Activated T-helper 2 cell treated with anti-CD3 and anti-CD28 coated beads, Interferon-gamma antibody, Interleukin-2, Interleukin-4, amounts not matched to agents 10 μg/mL and 5 μg/mL and 100 μg/mL, durations not matched to agents 14 hours and 24 hours and 36 hours (primary cell): ENCODE results near the gene WDR1. TPM values are rescaled to one million over a fixed set of nuclear protein-coding genes. Genes with fewer than 3 reads are reported as not detected.

Experiments used
- DNase-seq: peaks from one replicate; pipeline ENCODE4 v3.0.0; 2021; ENCODE audit warnings: low spot score
- H3K27ac Mint-ChIP-seq: one replicate; pipeline ENCODE4 v1.8.0; 2021; ENCODE audit warnings: mixed read lengths
- H3K27me3 Mint-ChIP-seq: one replicate; pipeline ENCODE4 v1.8.0; 2021; ENCODE audit warnings: low read depth, mixed read lengths
- H3K36me3 Mint-ChIP-seq: one replicate; pipeline ENCODE4 v1.8.0; 2021; ENCODE audit warnings: low read depth, mixed read lengths
- H3K4me1 Mint-ChIP-seq: one replicate; pipeline ENCODE4 v1.8.0; 2021; ENCODE audit warnings: low read depth, mixed read lengths
- H3K4me3 Mint-ChIP-seq: one replicate; pipeline ENCODE4 v1.8.0; 2021; ENCODE audit warnings: low read depth, mild to moderate bottlenecking, moderate library complexity, mixed read lengths
- H3K9me3 Mint-ChIP-seq: one replicate; pipeline ENCODE4 v1.8.0; 2021; ENCODE audit warnings: mixed read lengths
- intact Hi-C: fragments of 100-400 bp; cut with micrococcal nuclease; formaldehyde crosslinking; loops from one replicate; pipeline ENCODE4 v1.15.1; 2023
- total RNA-seq: library from RNA; stranded (reverse); gene quantifications from 2 replicates; pipeline ENCODE4 v1.2.3, GENCODE V29; 2022

WDR1 gene
- total RNA-seq, 1 donor from 2014 or later = 387 TPM

DNA sequence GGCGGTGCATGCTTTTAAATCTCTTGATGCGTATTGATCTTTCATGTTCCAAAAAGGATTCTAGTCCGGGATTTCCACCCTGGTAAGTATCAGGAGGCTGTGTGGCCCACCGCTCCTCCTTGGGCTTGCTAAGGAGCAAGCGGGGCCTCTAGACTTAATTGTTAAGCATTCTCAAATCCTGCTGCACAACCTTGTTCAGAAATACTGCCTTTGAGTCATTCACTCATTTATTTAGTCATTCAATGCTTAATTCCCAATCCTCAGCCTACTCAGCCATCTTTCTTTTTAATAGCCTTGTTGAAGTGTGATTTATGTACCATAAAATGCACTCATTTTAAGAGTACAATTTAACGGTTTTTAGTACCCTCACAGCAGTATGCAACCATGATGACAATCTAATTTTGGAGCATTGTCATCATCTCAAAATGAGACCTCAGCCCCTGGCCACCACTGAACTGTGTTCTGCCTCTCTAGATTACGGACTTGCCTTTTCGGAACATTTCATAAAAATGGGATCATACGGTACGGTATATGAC, 79.7 kb downstream of the WDR1 start:
- Mint-ChIP-seq H3K4me3 (no peak overlapping the region), H3K27ac (no peak overlapping the region), H3K9me3 (no peaks in the 10 kb centered on the region), H3K4me1 (peaks cover 10% of the 10 kb centered on the region), H3K27me3 (peaks cover 3% of the 10 kb centered on the region), H3K36me3 (no peaks in the 10 kb centered on the region)
- no peak for DNase-seq
- intact Hi-C loops = no loop called here

DNA sequence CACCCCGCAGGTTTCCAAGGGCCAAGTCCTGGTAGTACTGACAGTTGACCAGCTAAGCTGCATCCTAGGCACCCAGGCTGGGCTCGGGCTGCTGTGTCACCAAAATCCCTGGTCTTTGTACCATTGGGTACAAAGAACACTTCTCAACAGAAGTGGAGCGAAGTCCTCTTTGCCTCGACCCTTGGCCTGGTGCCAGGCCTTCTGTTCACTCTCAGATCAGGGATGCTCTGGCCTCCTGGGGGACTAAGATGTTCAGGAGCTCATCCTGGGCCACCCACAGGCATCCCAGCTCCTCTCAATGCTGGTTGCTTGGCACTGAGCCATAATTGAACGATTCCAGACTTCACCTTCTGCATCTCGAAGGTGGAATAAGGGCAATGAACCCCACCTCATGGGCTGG, 81.5 kb downstream of the WDR1 start:
- intact Hi-C loops = no loop called here
- Mint-ChIP-seq H3K4me1 (peaks cover 10% of the 10 kb centered on the region), H3K27me3 (peaks cover 3% of the 10 kb centered on the region), H3K27ac (no peak overlapping the region), H3K9me3 (no peaks in the 10 kb centered on the region), H3K4me3 (no peak overlapping the region), H3K36me3 (no peaks in the 10 kb centered on the region)
- no peak for DNase-seq

DNA sequence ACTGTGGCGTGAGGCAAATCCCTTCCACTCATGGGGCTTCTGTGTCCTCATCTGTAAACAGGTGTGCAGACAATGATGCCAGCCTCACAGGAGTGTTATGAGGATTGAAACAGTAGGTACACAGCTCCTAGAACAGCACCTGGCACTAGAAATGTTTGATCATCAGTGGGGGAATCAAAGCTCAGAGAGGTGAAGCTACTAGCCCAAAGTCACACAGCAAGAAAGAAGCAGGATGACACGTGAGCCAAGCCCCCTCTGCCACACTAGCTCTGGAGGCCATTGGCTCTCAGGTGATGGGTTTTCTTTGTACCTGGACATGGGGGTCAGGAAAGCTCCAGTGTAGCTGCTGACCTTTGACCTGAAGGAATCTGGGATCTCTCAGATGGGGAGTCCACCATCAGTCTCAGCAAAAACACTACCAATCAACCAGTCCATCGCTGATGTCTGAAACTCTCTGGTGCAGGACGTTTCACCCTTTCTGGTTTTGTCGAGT, 81.9 kb downstream of the WDR1 start:
- no peak for DNase-seq
- no peak overlapping the region for H3K4me3 Mint-ChIP-seq
- intact Hi-C loops = no loop called here
- H3K9me3 Mint-ChIP-seq = no peaks in the 10 kb centered on the region
- H3K4me1 Mint-ChIP-seq = peaks cover 10% of the 10 kb centered on the region
- H3K27me3 Mint-ChIP-seq = peaks cover 3% of the 10 kb centered on the region
- H3K36me3 Mint-ChIP-seq = no peaks in the 10 kb centered on the region
- no peak overlapping the region for H3K27ac Mint-ChIP-seq

DNA sequence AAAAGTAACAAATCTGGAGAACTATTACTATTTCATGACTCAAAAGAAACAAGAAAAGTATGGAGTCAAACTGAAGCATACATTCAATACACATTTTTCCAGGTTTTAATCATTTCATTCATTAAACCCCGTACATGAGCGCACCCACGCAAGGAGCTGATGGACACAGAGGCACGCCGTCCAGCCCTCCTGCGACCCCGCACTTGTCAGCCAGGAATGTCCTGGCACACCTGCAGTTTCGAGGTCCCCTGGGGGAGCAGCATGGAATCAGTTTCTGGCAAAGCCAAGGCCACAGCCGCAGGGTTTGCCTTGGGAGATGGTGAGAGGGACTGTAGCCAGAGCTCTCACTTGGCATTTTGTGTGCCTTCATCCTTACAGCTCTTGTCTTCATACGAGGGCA, 82.5 kb downstream of the WDR1 start:
- no peaks in the 10 kb centered on the region for H3K36me3 Mint-ChIP-seq
- DNase-seq = no peak
- intact Hi-C loops = no loop called here
- no peaks in the 10 kb centered on the region for H3K9me3 Mint-ChIP-seq
- H3K4me3 Mint-ChIP-seq = no peak overlapping the region
- H3K27ac Mint-ChIP-seq = no peak overlapping the region
- H3K4me1 Mint-ChIP-seq = peaks cover 10% of the 10 kb centered on the region
- peaks cover 3% of the 10 kb centered on the region for H3K27me3 Mint-ChIP-seq

- no peak for DNase-seq
- H3K4me3 Mint-ChIP-seq = no peak overlapping the region
- H3K36me3 Mint-ChIP-seq = no peaks in the 10 kb centered on the region
- no peaks in the 10 kb centered on the region for H3K9me3 Mint-ChIP-seq
- peaks cover 6% of the 10 kb centered on the region for H3K27me3 Mint-ChIP-seq
- intact Hi-C loops = no loop called here
- no peak overlapping the region for H3K27ac Mint-ChIP-seq
- peaks cover 10% of the 10 kb centered on the region for H3K4me1 Mint-ChIP-seq
These were observed 83.3 kb downstream of the WDR1 start for GRCh38 chr4:10033191-10033881.

GRCh38 chr4:10032625-10033024, 84.0 kb downstream of the WDR1 start:
- Mint-ChIP-seq H3K9me3 (no peaks in the 10 kb centered on the region), H3K4me1 (peaks cover 10% of the 10 kb centered on the region), H3K27ac (no peak overlapping the region), H3K36me3 (no peaks in the 10 kb centered on the region), H3K27me3 (peaks cover 6% of the 10 kb centered on the region), H3K4me3 (no peak overlapping the region)
- DNase-seq = no peak
- intact Hi-C loops = no loop called here

DNA sequence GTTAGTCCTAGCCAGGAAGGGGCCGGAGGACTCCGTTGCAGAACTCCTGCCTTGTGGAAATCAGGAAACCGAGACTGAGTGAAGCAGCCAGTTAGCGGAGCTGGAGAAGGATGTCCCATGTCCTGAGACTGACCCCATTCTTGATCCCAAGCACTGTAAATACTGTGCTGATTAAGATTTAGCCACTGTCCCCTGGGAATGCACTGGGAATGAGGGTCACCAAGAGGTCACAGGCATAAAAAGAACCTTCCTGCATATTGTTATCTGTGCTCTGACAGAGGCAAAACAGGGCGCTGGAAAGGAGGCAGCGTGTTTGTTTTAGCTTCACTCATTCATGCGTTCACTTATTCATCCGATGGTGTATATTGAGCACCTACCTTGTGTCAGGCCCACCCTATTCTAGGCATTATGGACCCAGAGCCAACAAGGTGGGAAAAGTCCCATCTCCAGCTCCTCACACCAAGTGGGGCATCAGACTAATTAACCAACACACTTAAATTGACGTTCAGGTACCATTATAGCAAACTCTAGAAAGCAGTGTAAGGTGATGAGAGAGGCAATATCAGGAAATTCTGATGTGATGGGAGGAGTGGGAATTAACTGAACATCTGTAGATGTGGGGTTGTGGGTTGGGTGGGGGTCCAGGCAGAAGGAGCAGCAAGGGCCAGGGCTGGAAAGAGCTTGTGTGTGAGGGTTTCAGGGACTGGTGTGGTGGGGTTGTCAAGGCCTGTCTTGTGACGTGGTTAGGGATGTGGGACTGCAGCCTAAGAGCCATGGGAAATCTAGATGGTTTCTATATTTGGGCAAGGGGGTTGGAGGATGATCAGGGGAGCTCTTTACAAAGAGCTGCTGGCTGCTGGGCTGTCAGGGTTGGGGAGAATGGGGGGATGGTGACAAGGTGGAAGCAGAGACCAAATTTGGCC, 84.7 kb downstream of the WDR1 start:
- no peaks in the 10 kb centered on the region for H3K9me3 Mint-ChIP-seq
- no peaks in the 10 kb centered on the region for H3K36me3 Mint-ChIP-seq
- H3K4me3 Mint-ChIP-seq = no peak overlapping the region
- H3K27me3 Mint-ChIP-seq = peaks cover 6% of the 10 kb centered on the region
- intact Hi-C loops = no loop called here
- H3K27ac Mint-ChIP-seq = no peak overlapping the region
- H3K4me1 Mint-ChIP-seq = peaks cover 10% of the 10 kb centered on the region
- DNase-seq = no peak

- no peaks in the 10 kb centered on the region for H3K9me3 Mint-ChIP-seq
- no peaks in the 10 kb centered on the region for H3K36me3 Mint-ChIP-seq
- H3K27me3 Mint-ChIP-seq = peaks cover 6% of the 10 kb centered on the region
- no peak overlapping the region for H3K27ac Mint-ChIP-seq
- H3K4me1 Mint-ChIP-seq = peaks cover 10% of the 10 kb centered on the region
- H3K4me3 Mint-ChIP-seq = no peak overlapping the region
- DNase-seq = no peak
- intact Hi-C loops = no loop called here
These were observed 85.5 kb downstream of the WDR1 start for GRCh38 chr4:10030972-10031667.

DNA sequence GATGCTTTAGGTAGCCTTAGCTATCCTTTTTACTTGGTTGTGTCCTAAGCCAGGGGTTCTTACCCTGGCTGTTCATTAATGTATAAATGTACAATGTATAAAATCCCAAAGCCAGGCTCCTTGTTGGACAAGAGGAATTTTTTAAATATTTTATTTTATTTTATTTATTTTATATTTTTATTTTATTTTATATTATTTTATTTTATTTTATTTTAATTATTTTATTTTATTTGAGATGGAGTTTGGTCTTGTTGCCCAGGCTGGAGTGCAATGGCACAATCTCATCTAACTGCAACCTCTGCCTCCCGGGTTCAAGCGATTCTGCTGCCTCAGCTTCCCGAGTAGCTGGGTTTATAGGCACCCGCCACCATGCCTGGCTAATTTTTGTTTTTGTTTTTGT, 87.2 kb downstream of the WDR1 start:
- peaks cover 6% of the 10 kb centered on the region for H3K27me3 Mint-ChIP-seq
- no peak overlapping the region for H3K27ac Mint-ChIP-seq
- H3K4me1 Mint-ChIP-seq = peaks cover 10% of the 10 kb centered on the region
- intact Hi-C loops = no loop called here
- no peak overlapping the region for H3K4me3 Mint-ChIP-seq
- no peak for DNase-seq
- H3K9me3 Mint-ChIP-seq = no peaks in the 10 kb centered on the region
- no peaks in the 10 kb centered on the region for H3K36me3 Mint-ChIP-seq

DNA sequence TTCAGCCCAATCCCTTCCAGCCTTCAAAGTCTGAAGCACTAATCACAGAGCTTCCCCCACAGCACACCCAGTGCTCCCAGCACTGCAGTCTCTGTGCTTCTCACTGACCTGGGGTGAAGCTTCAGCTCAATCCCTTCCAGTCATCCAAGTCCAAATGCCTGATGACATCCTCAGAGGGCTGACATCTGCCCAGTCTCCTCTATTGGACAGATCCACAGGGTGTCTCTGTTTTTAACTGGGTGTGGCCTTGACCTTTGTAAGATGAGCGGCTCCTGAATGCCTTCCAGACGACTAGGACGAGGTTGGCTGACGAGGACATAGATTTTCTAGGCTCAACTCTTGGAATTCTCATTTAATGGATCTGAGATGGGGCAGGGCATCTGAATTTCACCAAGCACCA, 87.7 kb downstream of the WDR1 start:
- Mint-ChIP-seq H3K9me3 (no peaks in the 10 kb centered on the region), H3K36me3 (no peaks in the 10 kb centered on the region), H3K27ac (no peak overlapping the region), H3K4me1 (peaks cover 10% of the 10 kb centered on the region), H3K4me3 (no peak overlapping the region), H3K27me3 (peaks cover 6% of the 10 kb centered on the region)
- intact Hi-C loops = no loop called here
- DNase-seq = no peak

GRCh38 chr4:10026485-10026884, 90.1 kb downstream of the WDR1 start:
- Mint-ChIP-seq H3K36me3 (no peaks in the 10 kb centered on the region), H3K4me1 (no peaks in the 10 kb centered on the region), H3K4me3 (no peak overlapping the region), H3K9me3 (no peaks in the 10 kb centered on the region), H3K27ac (no peak overlapping the region), H3K27me3 (peaks cover 3% of the 10 kb centered on the region)
- intact Hi-C loops = no loop called here
- no peak for DNase-seq

GRCh38 chr4:10025230-10025806, 91.3 kb downstream of the WDR1 start:
- H3K27me3 Mint-ChIP-seq = peaks cover 3% of the 10 kb centered on the region
- intact Hi-C loops = no loop called here
- H3K27ac Mint-ChIP-seq = no peak overlapping the region
- DNase-seq = no peak
- H3K4me1 Mint-ChIP-seq = no peaks in the 10 kb centered on the region
- H3K36me3 Mint-ChIP-seq = no peaks in the 10 kb centered on the region
- H3K4me3 Mint-ChIP-seq = no peak overlapping the region
- H3K9me3 Mint-ChIP-seq = no peaks in the 10 kb centered on the region
